Stomach (tissue), 9 donors: ENCODE results near the gene ATP8A1. TPM values are rescaled to one million over a fixed set of nuclear protein-coding genes. Genes with fewer than 3 reads are reported as not detected.

Source experiments
- DNase-seq, 2 donors: peaks; one replicate each; pipeline versions ENCODE4 v3.0.0 to v3.0.0-alpha.2; 2013 to 2019
- H3K27ac ChIP-seq, 5 donors: fragments of 200-600 bp in 4 of 5; sonication (generic) in 4 of 5; one replicate each; pipeline ENCODE4 v1.5.1; 2013 to 2019; ENCODE audit warnings: mild to moderate bottlenecking in 1 of 5, moderate library complexity in 1 of 5
- H3K27me3 ChIP-seq, 3 donors: fragments of 200-600 bp; sonication (generic); one replicate each; pipeline ENCODE4 v1.5.1; 2017 to 2019; ENCODE audit warnings: mixed run types in 1 of 3
- H3K36me3 ChIP-seq, 4 donors: fragments of 200-600 bp; sonication (generic); 1 replicate in 3 of 4; 2 replicates in 1 of 4; pipeline ENCODE4 v1.5.1; 2016 to 2019
- H3K4me1 ChIP-seq, 4 donors: fragments of 200-600 bp; sonication (generic); one replicate each; pipeline ENCODE4 v1.5.1; 2016 to 2019
- H3K4me3 ChIP-seq, 4 donors: fragments of 200-600 bp; sonication (generic) in 3 of 4; one replicate each; pipeline ENCODE4 v1.5.1; 2016 to 2019; ENCODE audit warnings: mild to moderate bottlenecking in 1 of 4
- H3K9me3 ChIP-seq, 4 donors: fragments of 200-600 bp; sonication (generic); one replicate each; pipeline ENCODE4 v1.5.1; 2016 to 2019
- EP300 ChIP-seq: sonication (generic); formaldehyde crosslinking; IDR thresholded peaks from one replicate; pipeline ENCODE4 v1.6.1; 2017; ENCODE audit warnings: antibody characterized with exemption
- POLR2A ChIP-seq, 4 donors: fragments of 450-650 bp; IDR thresholded peaks; one replicate each; pipeline ENCODE4 v1.6.1; 2016; ENCODE audit warnings: antibody characterized with exemption in 4 of 4, control low read depth in 2 of 4, mild to moderate bottlenecking in 1 of 4, moderate library complexity in 1 of 4
- POLR2AphosphoS5 ChIP-seq, 3 donors: sonication (generic); formaldehyde crosslinking; IDR thresholded peaks; one replicate each; pipeline ENCODE4 v1.6.1; 2016; ENCODE audit warnings: antibody characterized with exemption in 3 of 3
- WGBS, 5 donors: extraction: QIAGEN DNeasy Blood & Tissue Kit in 3 of 5; methylation state at CpG; one replicate each; pipeline versions ENCODE4 v1.1.5 to v1.1.7; 2013 to 2018; 5-methylcytosine and 5-hydroxymethylcytosine counted together
- intact Hi-C: fragments of 100-400 bp; cut with DNase I; formaldehyde crosslinking; loops from one replicate; pipeline ENCODE4 v1.15.1; 2023; ENCODE audit warnings: low total_unique reads
- polyA plus RNA-seq, 3 donors: library from polyadenylated mRNA; stranded (reverse); fragments of 200-250 nt; gene quantifications; one replicate each; pipeline ENCODE4 v1.2.3, GENCODE V29; 2013
- total RNA-seq, 5 donors: library from RNA; depleted of rRNA; stranded (reverse); fragments of >200 nt; gene quantifications; one replicate each; pipeline versions ENCODE4 v1.1.0 to v1.2.3, GENCODE V29; 2014 to 2016
- TF ChIP-seq, protein P1 (sequence below), 7 experiments: fragments of 450-650 bp in 4 of 7; fragments of 200-600 bp in 3 of 7; sonication (generic) in 3 of 7; IDR thresholded peaks; one replicate each; pipeline ENCODE4 v1.5.1; 2016 to 2019; ENCODE audit warnings: antibody characterized with exemption in 7 of 7, control low read depth in 2 of 7, mild to moderate bottlenecking in 1 of 7
- donor health status: healthy with polysubstance abuse.
- donor health status: Bipolar disorder and iron deficiency.
- donor health status: healthy.

The ATP8A1 gene
- total and polyA plus RNA-seq, 8 donors, result 2.6 to 104 (median 33.2) TPM

DNA sequence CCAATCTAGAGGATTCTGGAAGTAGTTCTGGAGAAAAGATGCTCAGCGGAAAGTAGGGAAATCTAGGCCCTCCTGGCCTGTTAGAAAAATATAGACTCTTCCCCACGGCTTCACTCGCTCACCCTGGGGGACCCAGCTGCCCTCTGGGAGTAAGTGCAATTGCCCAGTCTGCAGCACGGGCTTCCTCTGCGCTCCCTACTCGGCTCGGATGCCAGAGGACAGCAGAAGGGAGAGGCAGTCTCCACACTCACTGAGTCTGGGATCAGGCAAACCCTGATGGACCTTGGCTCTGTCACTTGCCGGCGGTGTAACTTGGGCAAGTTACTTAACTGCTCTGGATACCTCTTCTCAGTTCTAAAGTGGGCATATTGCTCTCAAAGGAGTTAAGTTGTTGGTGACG, 257.5 kb downstream of the ATP8A1 start:
- Histone ChIP-seq H3K36me3 (no peaks in the 10 kb centered on the region), H3K4me3 (peak overlapping the region in 3 of 4 donors; percentile 49 to 68 (median 61)), H3K27me3 (peaks cover 0 to 91% (median 44%) of the 10 kb centered on the region in 3 donors), H3K27ac (no peak overlapping the region), H3K4me1 (peaks cover 29 to 33% (median 31%) of the 10 kb centered on the region in 4 donors), H3K9me3 (no peaks in the 10 kb centered on the region)
- DNase-seq, result peak in 1 of 2 donors; percentile 21
- WGBS, 5 donors, result 8 to 47% (median 24%) methylated on average over 10 of the region's 10 CpGs
- intact Hi-C loops, result no loop called here
- no peak for TF ChIP-seq EP300
- TF ChIP-seq POLR2A (IDR thresholded peaks at IDR 0.05), result no peak
- TF ChIP-seq POLR2AphosphoS5 (IDR thresholded peaks at IDR 0.05), result no peak
- TF ChIP-seq, protein P1, sequence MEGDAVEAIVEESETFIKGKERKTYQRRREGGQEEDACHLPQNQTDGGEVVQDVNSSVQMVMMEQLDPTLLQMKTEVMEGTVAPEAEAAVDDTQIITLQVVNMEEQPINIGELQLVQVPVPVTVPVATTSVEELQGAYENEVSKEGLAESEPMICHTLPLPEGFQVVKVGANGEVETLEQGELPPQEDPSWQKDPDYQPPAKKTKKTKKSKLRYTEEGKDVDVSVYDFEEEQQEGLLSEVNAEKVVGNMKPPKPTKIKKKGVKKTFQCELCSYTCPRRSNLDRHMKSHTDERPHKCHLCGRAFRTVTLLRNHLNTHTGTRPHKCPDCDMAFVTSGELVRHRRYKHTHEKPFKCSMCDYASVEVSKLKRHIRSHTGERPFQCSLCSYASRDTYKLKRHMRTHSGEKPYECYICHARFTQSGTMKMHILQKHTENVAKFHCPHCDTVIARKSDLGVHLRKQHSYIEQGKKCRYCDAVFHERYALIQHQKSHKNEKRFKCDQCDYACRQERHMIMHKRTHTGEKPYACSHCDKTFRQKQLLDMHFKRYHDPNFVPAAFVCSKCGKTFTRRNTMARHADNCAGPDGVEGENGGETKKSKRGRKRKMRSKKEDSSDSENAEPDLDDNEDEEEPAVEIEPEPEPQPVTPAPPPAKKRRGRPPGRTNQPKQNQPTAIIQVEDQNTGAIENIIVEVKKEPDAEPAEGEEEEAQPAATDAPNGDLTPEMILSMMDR (IDR thresholded peaks at IDR 0.05), result no peak

DNA sequence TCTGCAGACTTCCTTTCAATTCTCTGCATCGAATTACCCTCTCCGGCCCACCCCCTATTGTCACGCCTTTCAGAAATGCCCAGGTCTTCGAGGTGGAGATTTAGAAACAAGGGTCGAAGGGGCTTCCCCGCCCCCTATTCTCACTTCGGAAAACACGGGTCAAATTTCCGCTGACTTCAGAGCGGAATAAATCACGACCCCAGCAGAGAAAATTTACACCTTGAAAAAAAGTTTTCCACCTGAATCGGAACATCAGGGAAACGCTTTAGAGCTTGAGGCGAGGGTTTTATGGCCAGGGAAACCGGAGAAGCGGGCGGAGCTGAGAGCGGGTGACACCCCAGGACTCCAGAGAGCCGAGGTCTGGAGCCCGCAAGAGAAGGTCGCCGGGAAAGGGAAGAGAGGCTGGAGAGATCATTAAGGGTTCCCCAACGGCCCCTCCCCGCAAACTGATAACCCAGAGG, 258.0 kb downstream of the ATP8A1 start:
- no peaks in the 10 kb centered on the region for H3K36me3 ChIP-seq
- intact Hi-C loops, result no loop called here
- H3K4me3 ChIP-seq, result peak overlapping the region; percentile 49 to 68 (median 55)
- 3 to 15% (median 8%) methylated on average over 23 to 24 of the region's 24 CpGs for WGBS, 5 donors
- peaks cover 29 to 33% (median 31%) of the 10 kb centered on the region in 4 donors for H3K4me1 ChIP-seq
- no peak overlapping the region for H3K27ac ChIP-seq
- H3K9me3 ChIP-seq, result no peaks in the 10 kb centered on the region
- DNase-seq, result peak in 1 of 2 donors; percentile 35
- TF ChIP-seq POLR2AphosphoS5 (IDR thresholded peaks at IDR 0.05) (no peak), POLR2A (IDR thresholded peaks at IDR 0.05) (no peak), EP300 (no peak)
- TF ChIP-seq, protein P1 (IDR thresholded peaks at IDR 0.05), result no peak
- H3K27me3 ChIP-seq, result peaks cover 0 to 96% (median 44%) of the 10 kb centered on the region in 3 donors

DNA sequence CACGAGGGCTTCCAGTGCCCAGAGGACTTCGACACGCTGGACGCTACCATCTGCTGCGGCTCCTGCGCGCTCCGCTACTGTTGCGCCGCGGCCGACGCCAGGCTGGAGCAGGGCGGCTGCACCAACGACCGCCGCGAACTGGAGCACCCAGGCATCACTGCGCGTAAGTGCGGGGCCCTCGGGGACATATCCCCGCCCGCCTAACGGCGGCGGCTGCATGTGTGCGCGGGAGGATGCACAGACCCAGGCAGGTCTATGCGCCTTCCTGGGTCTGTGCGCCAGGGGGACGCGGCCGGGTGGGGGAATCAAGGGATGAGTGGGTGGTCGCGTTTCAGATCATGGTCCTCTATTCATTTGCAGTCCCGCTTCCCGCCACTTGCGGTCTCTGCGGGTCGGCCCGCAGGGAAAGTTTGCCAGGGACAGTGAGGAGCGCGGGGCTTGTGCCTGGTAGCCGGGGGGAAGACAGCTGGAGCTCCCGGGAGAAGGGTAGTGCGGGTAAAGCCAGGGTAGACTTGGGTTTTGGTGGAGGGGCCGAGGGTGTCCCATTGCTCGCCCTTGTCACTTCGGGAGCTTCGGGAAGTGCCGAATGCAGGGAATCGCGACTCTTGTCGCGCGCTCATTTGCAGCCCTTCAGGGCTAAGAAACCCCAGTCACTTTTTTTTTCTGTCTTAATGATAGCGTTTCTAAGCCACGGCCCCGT, 258.6 kb downstream of the ATP8A1 start:
- H3K27me3 ChIP-seq, result peaks cover 0 to 93% (median 44%) of the 10 kb centered on the region in 3 donors
- no peak for DNase-seq
- peak overlapping the region; percentile 49 to 68 (median 55) for H3K4me3 ChIP-seq
- H3K9me3 ChIP-seq, result no peaks in the 10 kb centered on the region
- WGBS, 5 donors, result 1 to 3% (median 2%) methylated on average over 13 to 60 of the region's 60 CpGs
- H3K27ac ChIP-seq, result peak overlapping the region in 2 of 5 donors; percentile 8 to 49
- H3K36me3 ChIP-seq, result no peaks in the 10 kb centered on the region
- peaks cover 29 to 33% (median 31%) of the 10 kb centered on the region in 4 donors for H3K4me1 ChIP-seq
- TF ChIP-seq POLR2A (IDR thresholded peaks at IDR 0.05) (no peak), POLR2AphosphoS5 (IDR thresholded peaks at IDR 0.05) (no peak), EP300 (no peak)
- TF ChIP-seq, protein P1 (IDR thresholded peaks at IDR 0.05), result no peak
- intact Hi-C loops, result no loop called here

DNA sequence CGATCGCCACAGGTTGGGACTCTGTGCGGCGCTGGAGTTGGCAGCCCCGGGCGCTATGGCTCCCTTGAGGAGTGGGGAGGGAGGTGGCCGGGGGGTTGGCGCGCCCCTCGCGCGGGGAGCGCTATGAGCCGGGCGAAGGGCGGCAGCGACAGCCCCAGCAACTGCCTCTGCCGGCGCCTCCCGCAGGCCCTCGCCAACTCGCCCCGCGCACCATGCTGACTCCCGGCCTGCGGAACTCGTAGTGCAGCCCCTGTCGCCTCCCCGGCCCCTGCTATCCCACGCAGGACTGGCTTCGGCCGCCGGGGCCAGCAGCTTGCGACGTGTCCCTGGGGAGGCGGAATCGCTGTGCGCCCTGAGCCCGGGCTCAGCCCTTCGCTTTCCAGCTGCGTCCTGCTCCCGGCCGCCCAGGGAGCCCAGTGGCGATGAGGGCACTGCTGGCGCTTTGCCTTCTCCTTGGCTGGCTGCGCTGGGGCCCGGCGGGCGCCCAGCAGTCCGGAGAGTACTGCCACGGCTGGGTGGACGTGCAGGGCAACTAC, 259.2 kb downstream of the ATP8A1 start:
- no peak for TF ChIP-seq POLR2AphosphoS5 (IDR thresholded peaks at IDR 0.05)
- TF ChIP-seq, protein P1 (IDR thresholded peaks at IDR 0.05), result no peak
- TF ChIP-seq POLR2A (IDR thresholded peaks at IDR 0.05), result no peak
- no peak for TF ChIP-seq EP300
- peak overlapping the region in 3 of 5 donors; percentile 8 to 49 (median 20) for H3K27ac ChIP-seq
- no peaks in the 10 kb centered on the region for H3K9me3 ChIP-seq
- intact Hi-C loops, result no loop called here
- peak in 1 of 2 donors; percentile 63 for DNase-seq
- peak overlapping the region; percentile 49 to 68 (median 55) for H3K4me3 ChIP-seq
- 0 to 2% (median 1%) methylated on average over 10 to 52 of the region's 52 CpGs for WGBS, 5 donors
- peaks cover 29 to 33% (median 31%) of the 10 kb centered on the region in 4 donors for H3K4me1 ChIP-seq
- H3K36me3 ChIP-seq, result no peaks in the 10 kb centered on the region
- H3K27me3 ChIP-seq, result peaks cover 0 to 88% (median 44%) of the 10 kb centered on the region in 3 donors
